GM12872 (cell line): ENCODE results near the gene GSTO2.

Source experiments
- TF ChIP-seq, protein P1 (sequence below): IDR thresholded peaks from 3 replicates; pipeline ENCODE4 v1.5.1; 2011; ENCODE audit warnings: low read depth, mild to moderate bottlenecking, low read length, moderate library complexity; ENCODE audit not compliant: insufficient read depth

Gene GSTO2

DNA sequence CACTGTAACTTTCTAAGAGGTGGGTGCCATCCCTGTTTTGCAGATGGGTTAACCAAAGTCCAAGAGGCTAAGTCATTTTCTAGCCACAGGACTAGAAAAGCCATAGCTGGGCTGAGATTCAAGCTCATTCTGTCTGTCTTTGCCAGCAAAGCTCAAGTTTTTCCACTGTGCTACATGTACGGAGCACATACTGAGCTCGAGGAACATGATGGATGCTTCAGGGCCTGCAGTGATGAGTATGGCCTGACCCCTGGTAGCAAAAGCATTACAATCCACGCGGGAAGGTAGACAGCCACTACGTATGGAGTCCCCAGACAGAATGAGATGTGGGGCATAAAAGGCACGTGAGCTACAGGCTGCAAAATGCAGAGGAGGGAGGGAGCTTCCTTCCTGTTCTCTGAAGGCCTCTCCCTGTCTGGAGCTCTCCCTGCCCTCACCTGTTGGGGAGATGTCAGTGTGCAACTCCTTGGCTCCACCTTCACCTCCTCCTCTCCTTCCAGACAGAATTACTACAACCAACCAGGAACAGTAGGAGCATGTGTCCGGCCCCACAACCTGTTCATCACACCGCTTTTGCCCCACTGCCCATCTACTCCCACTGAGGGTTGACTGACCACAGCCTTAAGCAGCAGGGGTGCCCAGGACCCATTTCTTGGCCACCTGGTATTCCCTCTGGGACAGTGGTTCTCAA is 52.9 kb downstream of the GSTO2 start:
- TF ChIP-seq, protein P1, sequence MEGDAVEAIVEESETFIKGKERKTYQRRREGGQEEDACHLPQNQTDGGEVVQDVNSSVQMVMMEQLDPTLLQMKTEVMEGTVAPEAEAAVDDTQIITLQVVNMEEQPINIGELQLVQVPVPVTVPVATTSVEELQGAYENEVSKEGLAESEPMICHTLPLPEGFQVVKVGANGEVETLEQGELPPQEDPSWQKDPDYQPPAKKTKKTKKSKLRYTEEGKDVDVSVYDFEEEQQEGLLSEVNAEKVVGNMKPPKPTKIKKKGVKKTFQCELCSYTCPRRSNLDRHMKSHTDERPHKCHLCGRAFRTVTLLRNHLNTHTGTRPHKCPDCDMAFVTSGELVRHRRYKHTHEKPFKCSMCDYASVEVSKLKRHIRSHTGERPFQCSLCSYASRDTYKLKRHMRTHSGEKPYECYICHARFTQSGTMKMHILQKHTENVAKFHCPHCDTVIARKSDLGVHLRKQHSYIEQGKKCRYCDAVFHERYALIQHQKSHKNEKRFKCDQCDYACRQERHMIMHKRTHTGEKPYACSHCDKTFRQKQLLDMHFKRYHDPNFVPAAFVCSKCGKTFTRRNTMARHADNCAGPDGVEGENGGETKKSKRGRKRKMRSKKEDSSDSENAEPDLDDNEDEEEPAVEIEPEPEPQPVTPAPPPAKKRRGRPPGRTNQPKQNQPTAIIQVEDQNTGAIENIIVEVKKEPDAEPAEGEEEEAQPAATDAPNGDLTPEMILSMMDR: no peak

DNA sequence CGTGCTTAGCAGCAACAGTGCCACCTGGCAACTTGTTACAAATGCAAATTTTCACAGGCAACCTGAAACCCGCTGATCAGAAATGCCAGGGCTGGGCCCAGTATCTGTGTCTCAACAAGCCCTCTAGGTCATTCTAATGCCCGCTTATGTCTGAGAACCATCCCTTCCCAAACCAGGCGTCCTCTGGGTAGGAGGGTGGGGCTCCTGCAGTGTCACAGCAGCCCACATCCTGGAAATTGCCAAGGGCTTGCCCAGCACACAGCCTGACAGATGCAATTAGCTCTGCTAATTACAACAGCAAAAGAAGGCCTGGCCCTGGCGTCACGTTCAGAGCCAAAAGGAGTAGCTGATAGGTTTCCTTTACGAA is 53.4 kb downstream of the GSTO2 start:
- TF ChIP-seq, protein P1: no peak

DNA sequence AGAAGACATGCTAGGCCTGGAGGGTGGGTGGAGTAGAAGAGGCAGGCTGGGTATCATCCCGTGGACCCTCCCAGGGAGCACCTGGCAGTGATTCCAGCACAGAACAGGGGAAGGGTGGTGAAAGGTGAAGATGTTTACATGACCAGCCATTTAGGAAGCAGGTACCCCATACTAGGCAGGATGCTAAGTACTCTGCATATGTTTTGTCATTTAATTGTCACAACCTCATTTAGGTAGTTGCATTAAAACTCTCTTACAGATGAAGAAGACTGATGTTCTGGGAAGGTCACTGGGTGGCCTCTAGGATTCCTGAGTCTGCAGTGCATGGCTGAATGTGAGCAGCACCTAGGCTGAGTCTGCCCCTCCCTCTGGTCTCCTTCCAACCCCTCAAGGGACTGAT is 54.1 kb downstream of the GSTO2 start:
- TF ChIP-seq, protein P1: no peak

DNA sequence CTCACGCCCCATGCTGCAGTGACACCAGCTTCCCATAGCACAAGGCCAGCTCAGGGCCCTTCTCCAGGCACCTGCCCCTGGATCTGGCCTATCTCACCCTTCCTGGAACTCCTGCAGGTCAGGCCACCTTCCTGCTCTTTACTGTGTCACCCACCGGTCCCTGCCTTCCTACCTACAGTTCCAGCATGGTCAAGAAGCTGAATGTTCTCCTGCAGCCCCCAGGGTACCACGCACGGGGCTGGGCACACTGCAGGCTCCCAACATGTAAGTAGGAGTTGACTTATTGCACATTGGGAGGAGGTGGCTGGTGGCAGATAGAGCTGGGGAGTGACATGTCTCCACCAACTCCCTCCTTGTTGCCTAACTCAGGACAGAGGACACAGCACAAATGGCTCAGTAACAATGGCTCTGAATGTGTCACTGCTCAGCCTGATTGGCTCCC is 54.8 kb downstream of the GSTO2 start:
- TF ChIP-seq, protein P1: no peak

DNA sequence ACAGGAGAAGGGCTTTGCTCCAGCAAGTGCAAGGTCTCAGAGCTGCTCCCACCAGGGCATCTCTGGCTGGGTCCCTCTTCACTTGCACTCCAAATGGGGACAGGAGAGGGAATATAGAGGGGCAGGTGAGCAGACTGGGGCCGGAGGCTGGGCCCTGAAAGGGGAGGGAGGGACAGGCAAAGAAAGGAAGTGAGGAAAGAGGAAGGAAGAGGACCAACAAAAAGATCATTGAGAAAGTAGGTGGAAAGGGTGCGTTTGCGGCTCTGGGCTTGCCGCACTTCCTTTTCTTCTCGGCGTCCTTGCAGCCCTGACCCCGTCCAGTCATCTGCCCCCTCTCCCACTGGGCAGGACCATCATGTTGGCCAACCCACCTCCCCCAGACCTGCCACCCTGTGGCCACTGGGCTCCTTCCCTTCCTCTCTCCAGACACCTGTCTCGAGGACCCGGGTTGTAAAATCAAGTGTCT is 55.3 kb downstream of the GSTO2 start:
- TF ChIP-seq, protein P1: no peak

DNA sequence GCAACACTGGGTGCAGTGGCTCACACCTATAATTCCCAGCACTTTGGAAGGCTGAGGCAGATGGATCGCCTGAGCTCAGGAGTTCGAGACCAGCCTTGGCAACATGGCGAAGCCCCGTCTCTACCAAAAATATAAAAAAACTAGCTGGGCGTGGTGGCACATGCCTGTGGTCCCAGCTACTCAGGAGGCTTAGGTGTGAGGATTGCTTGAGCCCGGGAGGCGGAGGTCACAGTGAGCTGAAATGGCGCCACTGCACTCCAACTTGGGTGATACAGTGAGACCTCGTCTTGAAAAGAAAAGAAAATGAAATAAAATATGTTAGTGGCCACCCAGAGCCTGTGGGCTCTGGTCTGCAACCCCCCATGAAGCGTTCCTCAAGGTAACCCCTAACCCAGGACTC is 55.9 kb downstream of the GSTO2 start:
- TF ChIP-seq, protein P1: no peak

DNA sequence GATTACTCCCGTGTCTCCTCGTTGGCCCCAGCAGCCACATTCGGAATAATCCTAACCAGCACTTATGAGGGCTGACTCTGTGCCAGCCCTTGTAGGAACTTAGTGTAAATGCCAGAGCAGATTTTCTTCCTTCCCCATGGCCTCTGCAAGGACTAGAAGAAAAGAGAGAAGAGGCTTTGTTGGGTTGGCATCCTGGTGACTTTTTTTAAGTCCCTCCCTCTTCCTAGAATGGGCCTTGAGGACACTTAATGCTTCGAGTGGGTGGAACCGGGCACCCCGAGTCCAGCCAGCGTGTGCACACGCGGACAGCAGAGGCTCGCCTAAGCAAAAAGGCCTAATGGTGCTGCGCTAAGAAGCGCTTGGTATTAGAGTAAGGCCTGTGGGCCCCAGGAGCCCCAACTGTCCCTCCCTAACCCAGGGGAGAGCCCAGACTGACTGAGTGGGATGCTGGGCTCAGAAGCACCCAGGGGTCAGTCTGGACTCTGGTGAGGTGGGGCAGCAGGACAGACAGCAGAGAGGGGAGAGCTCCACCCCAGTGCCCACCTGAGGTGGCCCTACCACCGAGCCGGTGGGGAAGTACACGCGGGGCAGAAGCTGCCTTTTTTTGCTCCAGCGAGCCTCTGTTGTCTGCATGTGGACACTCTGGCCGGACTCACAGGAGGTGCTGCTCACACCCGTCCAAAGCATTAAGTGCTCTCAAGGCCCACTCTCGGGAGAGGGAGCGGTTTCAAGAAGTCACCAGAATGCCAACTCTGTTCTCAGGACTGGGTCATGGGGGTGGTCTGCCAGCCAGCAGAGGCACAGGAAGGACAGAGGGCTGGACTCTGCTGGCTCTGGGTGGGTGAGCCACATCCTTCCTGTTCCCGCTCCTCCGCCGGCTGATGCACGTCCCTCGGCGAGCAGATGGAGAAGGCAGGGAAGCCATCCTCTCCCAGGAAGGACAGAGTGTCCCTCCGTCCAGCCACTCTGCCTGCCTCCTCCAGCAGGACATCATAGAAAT is 56.8 kb downstream of the GSTO2 start:
- TF ChIP-seq, protein P1: no peak
